GM23248 (cell line): ENCODE data around the gene GCNA. TPM values are rescaled to one million over a fixed set of nuclear protein-coding genes. Genes with fewer than 3 reads are reported as not detected.

Experiments
- DNase-seq: peaks from one replicate; pipeline ENCODE4 v3.0.0-alpha.2; 2015
- H2AFZ ChIP-seq: fragments of 200-600 bp; sonication (generic); 2 replicates; pipeline ENCODE4 v1.6.1; 2016; ENCODE audit warnings: antibody characterized with exemption
- H3F3A ChIP-seq: fragments of 200-600 bp; sonication (generic); 2 replicates; pipeline ENCODE4 v1.6.1; 2016; ENCODE audit warnings: mild to moderate bottlenecking, antibody characterized with exemption, mixed run types; ENCODE audit not compliant: insufficient read depth
- H3K27ac ChIP-seq: fragments of 200-600 bp; sonication (generic); 2 replicates; pipeline ENCODE4 v1.5.1; 2016; ENCODE audit warnings: mild to moderate bottlenecking
- H3K27me3 ChIP-seq: fragments of 200-600 bp; sonication (generic); replicated peaks from 2 replicates; pipeline ENCODE4 v1.6.1; 2016; ENCODE audit warnings: mild to moderate bottlenecking; ENCODE audit not compliant: insufficient read depth
- H3K36me3 ChIP-seq: fragments of 200-600 bp; sonication (generic); 2 replicates; pipeline ENCODE4 v1.6.1; 2016; ENCODE audit warnings: low read depth, mild to moderate bottlenecking
- H3K4me1 ChIP-seq: fragments of 200-600 bp; sonication (generic); 2 replicates; pipeline ENCODE4 v1.6.1; 2016; ENCODE audit warnings: mild to moderate bottlenecking; ENCODE audit not compliant: insufficient read depth
- H3K4me2 ChIP-seq: fragments of 200-600 bp; sonication (generic); one replicate; pipeline ENCODE4 v1.6.1; 2016; ENCODE audit warnings: mild to moderate bottlenecking; ENCODE audit not compliant: unreplicated experiment
- H3K4me3 ChIP-seq: fragments of 200-600 bp; sonication (generic); 2 replicates; pipeline ENCODE4 v1.5.1; 2016; ENCODE audit warnings: mild to moderate bottlenecking
- H3K79me2 ChIP-seq: fragments of 200-600 bp; sonication (generic); 2 replicates; pipeline ENCODE4 v1.6.1; 2016; ENCODE audit warnings: mild to moderate bottlenecking; ENCODE audit not compliant: insufficient read depth
- H3K9ac ChIP-seq: fragments of 200-600 bp; sonication (generic); 2 replicates; pipeline ENCODE4 v1.6.1; 2016; ENCODE audit warnings: mild to moderate bottlenecking
- H3K9me2 ChIP-seq: fragments of 200-600 bp; sonication (generic); 2 replicates; pipeline ENCODE4 v1.6.1; 2016; ENCODE audit warnings: mixed run types, mild to moderate bottlenecking, moderate library complexity; ENCODE audit not compliant: insufficient read depth
- H3K9me3 ChIP-seq: fragments of 200-600 bp; sonication (generic); one replicate; pipeline ENCODE4 v1.6.1; 2017; ENCODE audit warnings: low read depth
- H4K20me1 ChIP-seq: fragments of 200-600 bp; sonication (generic); 2 replicates; pipeline ENCODE4 v1.6.0; 2016; ENCODE audit not compliant: insufficient read depth
- EZH2 ChIP-seq: fragments of 200-600 bp; sonication (generic); IDR thresholded peaks from 2 replicates; pipeline ENCODE4 v1.6.1; 2018; ENCODE audit warnings: antibody characterized with exemption, mild to moderate bottlenecking; ENCODE audit not compliant: insufficient read depth, poor library complexity, severe bottlenecking
- EZH2phosphoT487 ChIP-seq: fragments of 200-600 bp; sonication (generic); IDR thresholded peaks from 2 replicates; pipeline ENCODE4 v1.6.1; 2018; ENCODE audit warnings: antibody characterized with exemption, moderate library complexity, mild to moderate bottlenecking, low read depth; ENCODE audit not compliant: insufficient read depth
- WGBS, 2 experiments: methylation state at CpG; one replicate each; pipeline ENCODE4 v1.1.6; 2015 to 2017; ENCODE audit warnings: low lambda C conversion rate in 2 of 2, low coverage in 1 of 2; ENCODE audit errors: missing lambda C conversion rate in 2 of 2; 5-methylcytosine and 5-hydroxymethylcytosine counted together
- in situ Hi-C: fragments of 300-500 bp; cut with MboI; formaldehyde crosslinking; loops from 2 replicates; pipeline ENCODE4 v1.15.0; 2020
- polyA plus RNA-seq: library from polyadenylated mRNA; unstranded; fragments of >200 nt; fragmentation: Nextera tagmentation; extraction: Ambion mirVana; gene quantifications from 2 replicates; pipeline ENCODE4 v1.2.1, GENCODE V29; 2016
- total RNA-seq: library from RNA; depleted of rRNA; stranded (reverse); fragments of >200 nt; shearing (Covaris generic); gene quantifications from 2 replicates; pipeline ENCODE4 v1.2.3, GENCODE V29; 2014

Gene GCNA
- total and polyA plus RNA-seq, 2 experiments from 2014 or later = 1.5 to 2.2 TPM

- peaks cover 6% of the 10 kb centered on the region; the same call in 1 of the 2 replicates for H3K36me3 ChIP-seq
- DNase-seq = no peak
- H3K27ac ChIP-seq = no peak overlapping the region
- H3F3A ChIP-seq = no peaks in the 10 kb centered on the region
- no peak overlapping the region for H2AFZ ChIP-seq
- no peaks in the 10 kb centered on the region for H3K9me3 ChIP-seq
- H3K4me2 ChIP-seq = no peak overlapping the region
- H3K4me3 ChIP-seq = no peak overlapping the region
- WGBS, 2 experiments = 90 to 100% methylated on average over 6 to 10 of the region's 10 CpGs
- no peaks in the 10 kb centered on the region for H3K27me3 ChIP-seq
- no peak overlapping the region for H3K9ac ChIP-seq
- no peaks in the 10 kb centered on the region for H3K4me1 ChIP-seq
- TF ChIP-seq EZH2phosphoT487 = no peak
- in situ Hi-C loops = no loop called here
- no peaks in the 10 kb centered on the region for H3K9me2 ChIP-seq
- no peaks in the 10 kb centered on the region for H4K20me1 ChIP-seq
- H3K79me2 ChIP-seq = no peaks in the 10 kb centered on the region
These were observed 37.7 kb downstream of the GCNA start for GRCh38 chrX:71615954-71616353.

GRCh38 chrX:71616672-71617529 lies 38.7 kb downstream of the GCNA start:
- H3K4me3 ChIP-seq = no peak overlapping the region
- peaks cover 4% of the 10 kb centered on the region; the same call in 1 of the 2 replicates for H3K4me1 ChIP-seq
- WGBS, 2 experiments = 93 to 95% methylated on average over 28 to 34 of the region's 43 CpGs
- H3K4me2 ChIP-seq = no peak overlapping the region
- no peaks in the 10 kb centered on the region for H3K9me2 ChIP-seq
- H3K9ac ChIP-seq = no peak overlapping the region
- H3K79me2 ChIP-seq = no peaks in the 10 kb centered on the region
- no peak for TF ChIP-seq EZH2phosphoT487
- TF ChIP-seq EZH2 = no peak
- no peaks in the 10 kb centered on the region for H3K9me3 ChIP-seq
- H2AFZ ChIP-seq = no peak overlapping the region
- H4K20me1 ChIP-seq = no peaks in the 10 kb centered on the region
- no peaks in the 10 kb centered on the region for H3F3A ChIP-seq
- in situ Hi-C loops = no loop called here
- H3K36me3 ChIP-seq = peaks cover 6% of the 10 kb centered on the region; the same call in 1 of the 2 replicates
- no peak overlapping the region for H3K27ac ChIP-seq
- H3K27me3 ChIP-seq = no peaks in the 10 kb centered on the region
- DNase-seq = no peak

- H3K9ac ChIP-seq = no peak overlapping the region
- in situ Hi-C loops = no loop called here
- H3F3A ChIP-seq = no peaks in the 10 kb centered on the region
- no peak overlapping the region for H3K4me2 ChIP-seq
- no peaks in the 10 kb centered on the region for H3K9me3 ChIP-seq
- H3K36me3 ChIP-seq = peaks cover 5% of the 10 kb centered on the region; the same call in 1 of the 2 replicates
- no peak for TF ChIP-seq EZH2phosphoT487
- TF ChIP-seq EZH2 = no peak
- no peaks in the 10 kb centered on the region for H3K27me3 ChIP-seq
- H3K27ac ChIP-seq = no peak overlapping the region
- H2AFZ ChIP-seq = no peak overlapping the region
- peaks cover 8% of the 10 kb centered on the region; the same call in 1 of the 2 replicates for H3K4me1 ChIP-seq
- no peak for DNase-seq
- WGBS, 2 experiments = 97 to 100% methylated on average over 2 to 8 of the region's 8 CpGs
- no peak overlapping the region for H3K4me3 ChIP-seq
- no peaks in the 10 kb centered on the region for H3K9me2 ChIP-seq
- no peaks in the 10 kb centered on the region for H4K20me1 ChIP-seq
- H3K79me2 ChIP-seq = no peaks in the 10 kb centered on the region
These were observed 39.5 kb downstream of the GCNA start for GRCh38 chrX:71617742-71618141.

- in situ Hi-C loops = no loop called here
- Histone ChIP-seq H3K36me3 (no peaks in the 10 kb centered on the region; the same call in 1 of the 2 replicates), H3K79me2 (no peaks in the 10 kb centered on the region), H3K4me2 (no peak within 1 kb of the TSS), H3K9me3 (no peaks in the 10 kb centered on the region), H4K20me1 (no peaks in the 10 kb centered on the region), H3K27ac (no peak within 1 kb of the TSS), H3K9me2 (no peaks in the 10 kb centered on the region), H3K27me3 (no peaks in the 10 kb centered on the region), H3K4me3 (no peak within 1 kb of the TSS), H3K4me1 (peaks cover 11% of the 10 kb centered on the region; the same call in 1 of the 2 replicates), H2AFZ (no peak within 1 kb of the TSS), H3K9ac (no peak within 1 kb of the TSS), H3F3A (no peaks in the 10 kb centered on the region)
- DNase-seq = no peak
- 83 to 100% methylated on average over 3 of the region's 4 CpGs for WGBS, 2 experiments
- no peak for TF ChIP-seq EZH2
- TF ChIP-seq EZH2phosphoT487 = no peak
These were observed 40.1 kb downstream of the GCNA start, which contains the start of gene CXCR3 for GRCh38 chrX:71618303-71618721. CXCR3 (minus strand) TSS chrX:71618511; CDS start chrX:71618449, 62 bp downstream.
